HG02981 (cell line): ENCODE measurements around the gene C4BPB.

Experiments
- ATAC-seq: cut with Tn5 transposase; IDR thresholded peaks from one replicate; pipeline ENCODE4 v1.9.1; 2021; ENCODE audit warnings: mild to moderate bottlenecking, moderate library complexity; ENCODE audit not compliant: unreplicated experiment

C4BPB gene

GRCh38 chr1:207130252-207131036, 41.8 kb downstream of the C4BPB start:
- ATAC-seq: no peak

- no peak for ATAC-seq
Observed at GRCh38 chr1:207131163-207131562, 42.5 kb downstream of the C4BPB start.

GRCh38 chr1:207134581-207134980, 45.9 kb downstream of the C4BPB start:
- no peak for ATAC-seq

- no peak for ATAC-seq
Observed at GRCh38 chr1:207139616-207140015, 51.0 kb downstream of the C4BPB start.

GRCh38 chr1:207140536-207140935, 51.9 kb downstream of the C4BPB start:
- ATAC-seq: no peak

- ATAC-seq: no peak
Observed at GRCh38 chr1:207145401-207146058, 56.9 kb downstream of the C4BPB start.
